Erythroblast (primary cell): ENCODE data around the gene TSPAN13.

Experiments
- GATA1 ChIP-seq: IDR thresholded peaks from 2 replicates; pipeline ENCODE4 v1.6.1; 2011; ENCODE audit warnings: low read depth, mild to moderate bottlenecking, control low read depth, low read length, moderate library complexity
- POLR2A ChIP-seq: IDR thresholded peaks from 2 replicates; pipeline ENCODE4 v1.6.1; 2011; ENCODE audit warnings: mild to moderate bottlenecking, low read length

- TF ChIP-seq POLR2A (no peak), GATA1 (no peak)
Observed at GRCh38 chr7:16801579-16801978, 48.0 kb downstream of the TSPAN13 start.
